Hepatocyte (in vitro differentiated cells): ENCODE data around the gene GNB2. TPM values are rescaled to one million over a fixed set of nuclear protein-coding genes. Genes with fewer than 3 reads are reported as not detected.
"Not testable (repeated sequence)": the region's sequence is repeated elsewhere in the genome, so short reads cannot be mapped to it uniquely, and the experiment has no call there.

ENCODE experiments used
- DNase-seq: peaks from one replicate; pipeline ENCODE4 v3.0.0-alpha.2; 2016; ENCODE audit warnings: low spot score
- H2AFZ ChIP-seq: fragments of 200-600 bp; sonication (generic); 2 replicates; pipeline ENCODE4 v1.6.0; 2016; ENCODE audit warnings: antibody characterized with exemption, mild to moderate bottlenecking
- H3K27ac ChIP-seq: fragments of 200-600 bp; sonication (generic); 2 replicates; pipeline ENCODE4 v1.5.1; 2016; ENCODE audit warnings: mild to moderate bottlenecking
- H3K27me3 ChIP-seq: fragments of 200-600 bp; sonication (generic); 2 replicates; pipeline ENCODE4 v1.6.1; 2016
- H3K36me3 ChIP-seq: fragments of 200-600 bp; sonication (generic); replicated peaks from 2 replicates; pipeline ENCODE4 v1.5.1; 2016; ENCODE audit warnings: low read depth; ENCODE audit not compliant: insufficient read depth
- H3K4me1 ChIP-seq: fragments of 200-600 bp; sonication (generic); 2 replicates; pipeline ENCODE4 v1.5.1; 2016; ENCODE audit warnings: mild to moderate bottlenecking, moderate library complexity; ENCODE audit not compliant: insufficient read depth
- H3K4me2 ChIP-seq: fragments of 200-600 bp; sonication (generic); 2 replicates; pipeline ENCODE4 v1.6.0; 2016
- H3K4me3 ChIP-seq: fragments of 200-600 bp; sonication (generic); 2 replicates; pipeline ENCODE4 v1.5.1; 2016; ENCODE audit warnings: mild to moderate bottlenecking
- H3K79me2 ChIP-seq: fragments of 200-600 bp; sonication (generic); 2 replicates; pipeline ENCODE4 v1.6.0; 2017; ENCODE audit warnings: mild to moderate bottlenecking
- H3K9me2 ChIP-seq: fragments of 200-600 bp; sonication (generic); replicated peaks from 2 replicates; pipeline ENCODE4 v1.6.0; 2017; ENCODE audit warnings: mild to moderate bottlenecking; ENCODE audit not compliant: insufficient read depth
- H3K9me3 ChIP-seq: fragments of 200-600 bp; sonication (generic); 2 replicates; pipeline ENCODE4 v1.5.1; 2016; ENCODE audit warnings: low read depth, mild to moderate bottlenecking
- H4K20me1 ChIP-seq: fragments of 200-600 bp; sonication (generic); 2 replicates; pipeline ENCODE4 v1.6.0; 2016; ENCODE audit warnings: mild to moderate bottlenecking; ENCODE audit not compliant: insufficient read depth, poor library complexity, severe bottlenecking
- EZH2 ChIP-seq: fragments of 200-600 bp; sonication (generic); IDR thresholded peaks from 2 replicates; pipeline ENCODE4 v1.6.1; 2016; ENCODE audit warnings: antibody characterized with exemption, mild to moderate bottlenecking, borderline replicate concordance
- EZH2phosphoT487 ChIP-seq: fragments of 200-600 bp; sonication (generic); IDR thresholded peaks from one replicate; pipeline ENCODE4 v1.6.1; 2018; ENCODE audit warnings: antibody characterized with exemption, mild to moderate bottlenecking, low read depth, moderate library complexity; ENCODE audit not compliant: unreplicated experiment, severe bottlenecking
- WGBS: methylation state at CpG from one replicate; pipeline ENCODE4 v1.1.6; 2016; ENCODE audit warnings: low lambda C conversion rate; ENCODE audit errors: missing lambda C conversion rate; 5-methylcytosine and 5-hydroxymethylcytosine counted together
- polyA plus RNA-seq: library from polyadenylated mRNA; unstranded; fragments of >200 nt; fragmentation: Nextera tagmentation; extraction: Ambion mirVana; gene quantifications from 2 replicates; pipeline ENCODE4 v1.2.1, GENCODE V29; 2016
- total RNA-seq: library from RNA; depleted of rRNA; stranded (reverse); fragments of >200 nt; gene quantifications from 2 replicates; pipeline ENCODE4 v1.2.3, GENCODE V29; 2014
- TF ChIP-seq, protein P1 (sequence below): fragments of 200-600 bp; sonication (generic); IDR thresholded peaks from 2 replicates; pipeline ENCODE4 v1.5.1; 2016; ENCODE audit warnings: antibody characterized with exemption, mild to moderate bottlenecking; ENCODE audit not compliant: poor library complexity

Gene GNB2
- total and polyA plus RNA-seq, 2 experiments from 2014 or later = 111 to 204 TPM

GRCh38 chr7:100708395-100708794 lies 34.9 kb downstream of the GNB2 start:
- DNase-seq = no peak
- no peaks in the 10 kb centered on the region for H3K9me3 ChIP-seq
- H3K4me3 ChIP-seq = no peak overlapping the region
- H3K27me3 ChIP-seq = no peaks in the 10 kb centered on the region
- no peak for TF ChIP-seq EZH2
- TF ChIP-seq EZH2phosphoT487 = no peak
- TF ChIP-seq, protein P1, sequence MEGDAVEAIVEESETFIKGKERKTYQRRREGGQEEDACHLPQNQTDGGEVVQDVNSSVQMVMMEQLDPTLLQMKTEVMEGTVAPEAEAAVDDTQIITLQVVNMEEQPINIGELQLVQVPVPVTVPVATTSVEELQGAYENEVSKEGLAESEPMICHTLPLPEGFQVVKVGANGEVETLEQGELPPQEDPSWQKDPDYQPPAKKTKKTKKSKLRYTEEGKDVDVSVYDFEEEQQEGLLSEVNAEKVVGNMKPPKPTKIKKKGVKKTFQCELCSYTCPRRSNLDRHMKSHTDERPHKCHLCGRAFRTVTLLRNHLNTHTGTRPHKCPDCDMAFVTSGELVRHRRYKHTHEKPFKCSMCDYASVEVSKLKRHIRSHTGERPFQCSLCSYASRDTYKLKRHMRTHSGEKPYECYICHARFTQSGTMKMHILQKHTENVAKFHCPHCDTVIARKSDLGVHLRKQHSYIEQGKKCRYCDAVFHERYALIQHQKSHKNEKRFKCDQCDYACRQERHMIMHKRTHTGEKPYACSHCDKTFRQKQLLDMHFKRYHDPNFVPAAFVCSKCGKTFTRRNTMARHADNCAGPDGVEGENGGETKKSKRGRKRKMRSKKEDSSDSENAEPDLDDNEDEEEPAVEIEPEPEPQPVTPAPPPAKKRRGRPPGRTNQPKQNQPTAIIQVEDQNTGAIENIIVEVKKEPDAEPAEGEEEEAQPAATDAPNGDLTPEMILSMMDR = no peak
- H4K20me1 ChIP-seq = no peaks in the 10 kb centered on the region
- WGBS = 86% methylated on average over 6 of the region's 6 CpGs
- H3K36me3 ChIP-seq = no peaks in the 10 kb centered on the region
- no peak overlapping the region for H3K4me2 ChIP-seq
- H3K4me1 ChIP-seq = peaks cover 12% of the 10 kb centered on the region
- no peaks in the 10 kb centered on the region for H3K9me2 ChIP-seq
- peaks cover 17% of the 10 kb centered on the region for H3K79me2 ChIP-seq
- no peak overlapping the region for H3K27ac ChIP-seq
- H2AFZ ChIP-seq = no peak overlapping the region

GRCh38 chr7:100710452-100710851 lies 36.9 kb downstream of the GNB2 start:
- peaks cover 17% of the 10 kb centered on the region for H3K79me2 ChIP-seq
- H3K9me3 ChIP-seq = no peaks in the 10 kb centered on the region
- no peak overlapping the region for H3K4me3 ChIP-seq
- no peak overlapping the region for H3K4me2 ChIP-seq
- H3K9me2 ChIP-seq = no peaks in the 10 kb centered on the region
- no peak for DNase-seq
- no peak for TF ChIP-seq EZH2phosphoT487
- 98% methylated on average over 4 of the region's 4 CpGs for WGBS
- H4K20me1 ChIP-seq = no peaks in the 10 kb centered on the region
- H3K27me3 ChIP-seq = no peaks in the 10 kb centered on the region
- H3K27ac ChIP-seq = no peak overlapping the region
- no peaks in the 10 kb centered on the region for H3K36me3 ChIP-seq
- peaks cover 8% of the 10 kb centered on the region for H3K4me1 ChIP-seq
- no peak overlapping the region for H2AFZ ChIP-seq

- Histone ChIP-seq H2AFZ (no peak overlapping the region), H3K4me3 (no peak overlapping the region), H3K27me3 (no peaks in the 10 kb centered on the region), H3K27ac (no peak overlapping the region), H3K36me3 (no peaks in the 10 kb centered on the region), H3K4me2 (no peak overlapping the region), H3K79me2 (peaks cover 15% of the 10 kb centered on the region), H3K9me2 (no peaks in the 10 kb centered on the region), H4K20me1 (no peaks in the 10 kb centered on the region), H3K9me3 (no peaks in the 10 kb centered on the region), H3K4me1 (peaks cover 8% of the 10 kb centered on the region)
- TF ChIP-seq EZH2 (no peak), EZH2phosphoT487 (no peak)
- TF ChIP-seq, protein P1 = no peak
- DNase-seq = no peak
- WGBS = 90% methylated on average over 11 of the region's 11 CpGs
These were observed 37.8 kb downstream of the GNB2 start for GRCh38 chr7:100711369-100711768.

GRCh38 chr7:100714725-100715124 lies 41.2 kb downstream of the GNB2 start:
- no peak for DNase-seq
- 89% methylated on average over 8 of the region's 8 CpGs for WGBS

GRCh38 chr7:100717073-100717472 lies 43.5 kb downstream of the GNB2 start:
- H3K4me2 ChIP-seq, H3K79me2 ChIP-seq, H2AFZ ChIP-seq, H4K20me1 ChIP-seq, H3K36me3 ChIP-seq, H3K9me3 ChIP-seq, H3K4me3 ChIP-seq, H3K4me1 ChIP-seq, DNase-seq, H3K9me2 ChIP-seq, H3K27ac ChIP-seq: not testable (repeated sequence)
- H3K27me3 ChIP-seq = peaks cover 26% of the 10 kb centered on the region
- WGBS = 61% methylated on average over 2 of the region's 2 CpGs

More at GRCh38 chr7:100714725-100715124, 41.2 kb downstream of the GNB2 start:
- Histone ChIP-seq H3K27me3 (peaks cover 5% of the 10 kb centered on the region), H3K79me2 (no peaks in the 10 kb centered on the region), H3K27ac (no peak overlapping the region), H3K4me1 (no peaks in the 10 kb centered on the region), H3K4me3 (no peak overlapping the region), H3K9me3 (no peaks in the 10 kb centered on the region), H3K9me2 (no peaks in the 10 kb centered on the region), H3K4me2 (no peak overlapping the region), H4K20me1 (no peaks in the 10 kb centered on the region), H3K36me3 (no peaks in the 10 kb centered on the region), H2AFZ (no peak overlapping the region)
- TF ChIP-seq EZH2 (no peak), EZH2phosphoT487 (no peak)
- TF ChIP-seq, protein P1 = no peak
